Uterus (tissue), 2 donors: Measurements from ENCODE around the gene ATXN3L.
"Not testable (repeated sequence)": the region's sequence is repeated elsewhere in the genome, so short reads cannot be mapped to it uniquely, and the experiment has no call there.

Experiments used
- POLR2A ChIP-seq, 2 donors: fragments of 450-650 bp; IDR thresholded peaks; one replicate each; pipeline ENCODE4 v1.6.1; 2016; ENCODE audit warnings: antibody characterized with exemption in 2 of 2, mild to moderate bottlenecking in 1 of 2, moderate library complexity in 1 of 2
- TF ChIP-seq, protein P1 (sequence below), 4 experiments: fragments of 200-600 bp in 2 of 4; fragments of 450-650 bp in 2 of 4; sonication (generic) in 2 of 4; IDR thresholded peaks; one replicate each; pipeline ENCODE4 v1.5.1; 2016 to 2019; ENCODE audit warnings: antibody characterized with exemption in 4 of 4, mild to moderate bottlenecking in 2 of 4, moderate library complexity in 1 of 4

DNA sequence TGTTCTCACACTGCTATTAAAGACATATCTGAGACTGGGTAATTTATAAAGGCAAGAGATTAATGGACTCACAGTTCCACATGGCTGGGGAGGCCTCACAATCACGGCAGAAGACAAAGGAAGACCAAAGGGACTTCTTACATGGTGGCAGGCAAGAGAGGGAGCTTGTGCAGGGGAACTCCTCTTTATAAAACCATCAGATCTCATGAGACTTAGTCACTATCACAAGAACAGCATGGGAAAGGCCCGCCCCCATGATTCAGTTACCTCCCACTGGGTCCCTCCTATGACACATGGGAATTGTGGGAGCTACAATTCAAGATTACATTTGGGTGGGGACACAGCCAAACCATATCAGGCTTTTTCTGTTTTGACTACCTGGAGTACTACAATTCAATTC lies 16.6 kb downstream of the ATXN3L start:
- TF ChIP-seq, protein P1, sequence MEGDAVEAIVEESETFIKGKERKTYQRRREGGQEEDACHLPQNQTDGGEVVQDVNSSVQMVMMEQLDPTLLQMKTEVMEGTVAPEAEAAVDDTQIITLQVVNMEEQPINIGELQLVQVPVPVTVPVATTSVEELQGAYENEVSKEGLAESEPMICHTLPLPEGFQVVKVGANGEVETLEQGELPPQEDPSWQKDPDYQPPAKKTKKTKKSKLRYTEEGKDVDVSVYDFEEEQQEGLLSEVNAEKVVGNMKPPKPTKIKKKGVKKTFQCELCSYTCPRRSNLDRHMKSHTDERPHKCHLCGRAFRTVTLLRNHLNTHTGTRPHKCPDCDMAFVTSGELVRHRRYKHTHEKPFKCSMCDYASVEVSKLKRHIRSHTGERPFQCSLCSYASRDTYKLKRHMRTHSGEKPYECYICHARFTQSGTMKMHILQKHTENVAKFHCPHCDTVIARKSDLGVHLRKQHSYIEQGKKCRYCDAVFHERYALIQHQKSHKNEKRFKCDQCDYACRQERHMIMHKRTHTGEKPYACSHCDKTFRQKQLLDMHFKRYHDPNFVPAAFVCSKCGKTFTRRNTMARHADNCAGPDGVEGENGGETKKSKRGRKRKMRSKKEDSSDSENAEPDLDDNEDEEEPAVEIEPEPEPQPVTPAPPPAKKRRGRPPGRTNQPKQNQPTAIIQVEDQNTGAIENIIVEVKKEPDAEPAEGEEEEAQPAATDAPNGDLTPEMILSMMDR (IDR thresholded peaks at IDR 0.05): not testable (repeated sequence)
- TF ChIP-seq POLR2A (IDR thresholded peaks at IDR 0.05): not testable (repeated sequence)
